Testis (tissue), 2 donors: ENCODE measurements around the gene ACOT9.

Experiments
- CTCF ChIP-seq, 3 experiments: fragments of 450-650 bp in 2 of 3; fragments of 200-600 bp in 1 of 3; sonication (generic) in 1 of 3; IDR thresholded peaks; one replicate each; pipeline ENCODE4 v1.5.1; 2016 to 2019; ENCODE audit warnings: antibody characterized with exemption in 3 of 3, mild to moderate bottlenecking in 2 of 3, moderate library complexity in 1 of 3
- POLR2A ChIP-seq: fragments of 450-650 bp; IDR thresholded peaks from one replicate; pipeline ENCODE4 v1.6.1; 2017; ENCODE audit warnings: antibody characterized with exemption, mild to moderate bottlenecking, moderate library complexity

GRCh38 chrX:23788946-23789345 is 45.9 kb upstream of the ACOT9 start:
- TF ChIP-seq CTCF (IDR thresholded peaks at IDR 0.05), result no peak
- TF ChIP-seq POLR2A, result no peak
